GM12878 (cell line): ENCODE results near the gene IREB2. TPM values are rescaled to one million over a fixed set of nuclear protein-coding genes. Genes with fewer than 3 reads are reported as not detected.

Source experiments
- ASH2L ChIP-seq: fragments of 300-600, 200-600 bp; sonication (generic); IDR thresholded peaks from 2 replicates; pipeline ENCODE4 v1.6.1; 2017; ENCODE audit warnings: low read depth, mild to moderate bottlenecking, borderline replicate concordance
- CBFB ChIP-seq: IDR thresholded peaks from 2 replicates; pipeline ENCODE4 v1.6.1; 2016; ENCODE audit warnings: antibody characterized with exemption, low read depth
- CBX5 ChIP-seq: sonication (generic); IDR thresholded peaks from 2 replicates; pipeline ENCODE4 v1.6.1; 2016; ENCODE audit warnings: low read depth, moderate library complexity, mild to moderate bottlenecking, inconsistent platforms
- CHD1 ChIP-seq: IDR thresholded peaks from 2 replicates; pipeline ENCODE4 v1.6.1; 2012; ENCODE audit warnings: low read depth, low read length, improper control_type of control experiment
- EZH2 ChIP-seq: IDR thresholded peaks from 2 replicates; pipeline ENCODE4 v1.6.1; 2012; ENCODE audit warnings: low read depth, mild to moderate bottlenecking, control low read depth, inconsistent platforms, low read length, borderline replicate concordance; ENCODE audit not compliant: control insufficient read depth
- FOXM1 ChIP-seq: IDR thresholded peaks from 2 replicates; pipeline ENCODE4 v1.6.1; 2012; ENCODE audit warnings: low read depth, mild to moderate bottlenecking, inconsistent platforms, low read length, moderate library complexity
- IKZF1 ChIP-seq: fragments of 450-650 bp; conservative IDR thresholded peaks from 2 replicates; pipeline ENCODE4 v1.6.1; 2017; ENCODE audit warnings: antibody characterized with exemption, mild to moderate bottlenecking
- POLR2AphosphoS5 ChIP-seq: IDR thresholded peaks from 2 replicates; pipeline ENCODE4 v1.6.1; 2011; ENCODE audit warnings: mild to moderate bottlenecking, low read length, inconsistent platforms
- SMAD1 ChIP-seq: fragments of 450-650 bp; IDR thresholded peaks from 2 replicates; pipeline ENCODE4 v1.6.1; 2018; ENCODE audit warnings: mild to moderate bottlenecking, low read depth; ENCODE audit not compliant: partially characterized antibody
- SMAD5 ChIP-seq: IDR thresholded peaks from 2 replicates; pipeline ENCODE4 v1.6.1; 2016; ENCODE audit warnings: antibody characterized with exemption, low read depth
- SMARCA5 ChIP-seq: fragments of 450-650 bp; IDR thresholded peaks from 2 replicates; pipeline ENCODE4 v1.6.1; 2017; ENCODE audit warnings: mild to moderate bottlenecking
- SUPT20H ChIP-seq: IDR thresholded peaks from 2 replicates; pipeline ENCODE4 v1.6.1; 2011; ENCODE audit warnings: low read depth, mild to moderate bottlenecking, low read length, moderate library complexity, borderline replicate concordance; ENCODE audit not compliant: control insufficient read depth
- TBL1XR1 ChIP-seq: IDR thresholded peaks from 2 replicates; pipeline ENCODE4 v1.6.1; 2012; ENCODE audit warnings: low read depth, low read length, improper control_type of control experiment
- TCF7 ChIP-seq: IDR thresholded peaks from 2 replicates; pipeline ENCODE4 v1.6.1; 2014; ENCODE audit warnings: antibody characterized with exemption, borderline replicate concordance
- ZZZ3 ChIP-seq: IDR thresholded peaks from 2 replicates; pipeline ENCODE4 v1.6.1; 2011; ENCODE audit warnings: low read depth; ENCODE audit not compliant: control insufficient read depth, insufficient read length
- polyA plus RNA-seq, 11 experiments: library from polyadenylated mRNA; depleted of rRNA in 4 of 11; unstranded in 6 of 11; stranded (reverse) in 5 of 11; fragments of >200 nt; fragmentation: Nextera tagmentation in 4 of 11; fragmentation: Illumina TruSeq in 1 of 11; extraction: Ambion mirVana in 4 of 11; extraction: Trizol in 1 of 11; gene quantifications; 1 replicate in 1 of 11; 2 replicates in 10 of 11; pipeline versions ENCODE4 v1.2.1 to v1.2.3, GENCODE V29; 2011 to 2016; ENCODE audit warnings: inconsistent platforms in 2 of 11, missing spikeins in 2 of 11, low read depth in 1 of 11
- total RNA-seq, 4 experiments: library from RNA; depleted of rRNA in 3 of 4; stranded (reverse); fragments of >200 nt in 3 of 4; fragmentation: Illumina TruSeq in 1 of 4; extraction: Trizol in 1 of 4; gene quantifications; 2 replicates each; pipeline versions ENCODE4 v1.2.1 to v1.2.3, GENCODE V29; 2013 to 2021
- TF ChIP-seq, protein P1 (sequence below), 3 experiments: IDR thresholded peaks in 2 of 3; conservative IDR thresholded peaks in 1 of 3; 2 replicates each; pipeline ENCODE4 v1.5.1; 2011; ENCODE audit warnings: low read depth in 3 of 3, low read length in 3 of 3, mild to moderate bottlenecking in 3 of 3, control low read depth in 2 of 3, moderate library complexity in 2 of 3, inconsistent platforms in 1 of 3, mixed read lengths in 1 of 3; ENCODE audit not compliant: control insufficient read depth in 2 of 3, insufficient read depth in 1 of 3; ENCODE audit errors: extremely low read depth in 1 of 3
- TF ChIP-seq, protein P2 (sequence below): fragments of 450-650 bp; IDR thresholded peaks from 2 replicates; pipeline ENCODE4 v1.6.1; 2017; ENCODE audit warnings: mild to moderate bottlenecking, low read depth, inconsistent platforms; ENCODE audit not compliant: poor library complexity, severe bottlenecking
- TF ChIP-seq, protein P3 (sequence below): IDR thresholded peaks from 2 replicates; pipeline ENCODE4 v1.6.1; 2012; ENCODE audit warnings: low read depth, low read length, improper control_type of control experiment
- TF ChIP-seq, protein P4 (sequence below): fragments of 450-650 bp; IDR thresholded peaks from 2 replicates; pipeline ENCODE4 v1.6.1; 2016; ENCODE audit warnings: mild to moderate bottlenecking
- TF ChIP-seq, protein P5 (sequence below): IDR thresholded peaks from 2 replicates; pipeline ENCODE4 v1.6.1; 2012; ENCODE audit warnings: low read depth, low read length, improper control_type of control experiment
- TF ChIP-seq, protein P6 (sequence below): fragments of 450-650 bp; IDR thresholded peaks from 2 replicates; pipeline ENCODE4 v1.6.1; 2014; ENCODE audit warnings: mild to moderate bottlenecking

The IREB2 gene
- total and polyA plus RNA-seq, 10 of the 15 experiments (the other 5 are each of a cell fraction or from before 2014, with no cell fraction given): 13.0 to 52.4 (median 24.4) TPM

DNA sequence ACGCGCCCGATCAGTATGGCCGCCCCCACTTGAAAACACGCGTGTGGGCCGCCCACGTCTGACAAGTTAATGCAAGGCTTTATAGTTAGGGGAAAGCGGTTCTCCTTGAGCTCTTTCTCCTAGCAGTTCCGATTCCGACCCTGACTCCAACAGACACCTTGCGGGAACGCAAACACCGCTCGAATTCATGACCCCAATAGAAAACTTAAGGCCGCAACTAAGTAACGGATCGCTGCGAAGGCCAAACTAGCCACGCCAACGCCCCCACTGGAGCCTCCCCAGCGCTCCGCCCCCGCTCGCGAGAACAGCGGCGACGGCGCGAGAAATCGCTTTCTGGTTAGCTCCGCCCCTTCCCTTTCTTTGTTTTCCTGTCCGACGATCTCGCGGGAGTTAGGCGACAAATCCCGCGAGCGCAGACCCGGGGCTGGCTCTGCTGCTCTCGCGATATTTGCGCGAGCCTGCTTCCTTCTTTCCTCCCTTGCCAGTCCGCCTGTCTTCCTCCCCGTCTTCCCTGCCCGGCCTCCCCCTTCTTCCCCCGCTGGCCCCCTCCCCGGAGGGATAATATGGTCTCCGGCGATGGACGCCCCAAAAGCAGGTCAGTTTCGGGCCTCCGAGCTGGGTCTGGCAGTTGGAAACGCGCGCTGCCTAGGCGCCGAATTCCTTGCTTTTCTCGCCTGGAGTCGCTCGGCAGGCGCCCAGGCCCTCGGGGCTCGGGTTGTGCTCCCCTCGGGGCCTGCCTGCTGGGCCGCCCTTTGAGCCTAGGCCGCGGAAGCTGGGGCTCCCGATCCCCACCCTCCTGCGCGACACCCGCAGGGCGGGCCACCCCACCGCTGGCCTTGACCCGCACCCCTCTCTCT is at the start of gene IREB2 (continued):
- TF ChIP-seq SMARCA5 (no peak; the same call in 1 of the 2 replicates), CHD1 (0 out of 2 replicates have a peak, but pooled peaks have one; percentile 78), EZH2 (no peak), TCF7 (no peak), ZZZ3 (no peak), CBFB (peak; percentile 99), IKZF1 (peak; percentile 55), ASH2L (0 out of 2 replicates have a peak, but pooled peaks have one; percentile 24), SMAD1 (no peak), TBL1XR1 (no peak; the same call in 1 of the 2 replicates), CBX5 (0 out of 2 replicates have a peak, but pooled peaks have one; percentile 49), FOXM1 (0 out of 2 replicates have a peak, but pooled peaks have one; percentile 26), SUPT20H (no peak), SMAD5 (peak; percentile 72; the same call in 1 of the 2 replicates), POLR2AphosphoS5 (peak; percentile 93)
- TF ChIP-seq, protein P1, sequence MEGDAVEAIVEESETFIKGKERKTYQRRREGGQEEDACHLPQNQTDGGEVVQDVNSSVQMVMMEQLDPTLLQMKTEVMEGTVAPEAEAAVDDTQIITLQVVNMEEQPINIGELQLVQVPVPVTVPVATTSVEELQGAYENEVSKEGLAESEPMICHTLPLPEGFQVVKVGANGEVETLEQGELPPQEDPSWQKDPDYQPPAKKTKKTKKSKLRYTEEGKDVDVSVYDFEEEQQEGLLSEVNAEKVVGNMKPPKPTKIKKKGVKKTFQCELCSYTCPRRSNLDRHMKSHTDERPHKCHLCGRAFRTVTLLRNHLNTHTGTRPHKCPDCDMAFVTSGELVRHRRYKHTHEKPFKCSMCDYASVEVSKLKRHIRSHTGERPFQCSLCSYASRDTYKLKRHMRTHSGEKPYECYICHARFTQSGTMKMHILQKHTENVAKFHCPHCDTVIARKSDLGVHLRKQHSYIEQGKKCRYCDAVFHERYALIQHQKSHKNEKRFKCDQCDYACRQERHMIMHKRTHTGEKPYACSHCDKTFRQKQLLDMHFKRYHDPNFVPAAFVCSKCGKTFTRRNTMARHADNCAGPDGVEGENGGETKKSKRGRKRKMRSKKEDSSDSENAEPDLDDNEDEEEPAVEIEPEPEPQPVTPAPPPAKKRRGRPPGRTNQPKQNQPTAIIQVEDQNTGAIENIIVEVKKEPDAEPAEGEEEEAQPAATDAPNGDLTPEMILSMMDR (IDR thresholded peaks at IDR 0.05 in 2 of 3, conservative IDR thresholded peaks at IDR 0.05 in 1 of 3; ENCODE audit: control insufficient read depth in 2 of 3, extremely low read depth in 1 of 3, insufficient read depth in 1 of 3, low read depth in 3 of 3, low read length in 3 of 3): no peak
- TF ChIP-seq, protein P2, sequence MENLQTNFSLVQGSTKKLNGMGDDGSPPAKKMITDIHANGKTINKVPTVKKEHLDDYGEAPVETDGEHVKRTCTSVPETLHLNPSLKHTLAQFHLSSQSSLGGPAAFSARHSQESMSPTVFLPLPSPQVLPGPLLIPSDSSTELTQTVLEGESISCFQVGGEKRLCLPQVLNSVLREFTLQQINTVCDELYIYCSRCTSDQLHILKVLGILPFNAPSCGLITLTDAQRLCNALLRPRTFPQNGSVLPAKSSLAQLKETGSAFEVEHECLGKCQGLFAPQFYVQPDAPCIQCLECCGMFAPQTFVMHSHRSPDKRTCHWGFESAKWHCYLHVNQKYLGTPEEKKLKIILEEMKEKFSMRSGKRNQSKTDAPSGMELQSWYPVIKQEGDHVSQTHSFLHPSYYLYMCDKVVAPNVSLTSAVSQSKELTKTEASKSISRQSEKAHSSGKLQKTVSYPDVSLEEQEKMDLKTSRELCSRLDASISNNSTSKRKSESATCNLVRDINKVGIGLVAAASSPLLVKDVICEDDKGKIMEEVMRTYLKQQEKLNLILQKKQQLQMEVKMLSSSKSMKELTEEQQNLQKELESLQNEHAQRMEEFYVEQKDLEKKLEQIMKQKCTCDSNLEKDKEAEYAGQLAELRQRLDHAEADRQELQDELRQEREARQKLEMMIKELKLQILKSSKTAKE: peak; percentile 71
- TF ChIP-seq, protein P3, sequence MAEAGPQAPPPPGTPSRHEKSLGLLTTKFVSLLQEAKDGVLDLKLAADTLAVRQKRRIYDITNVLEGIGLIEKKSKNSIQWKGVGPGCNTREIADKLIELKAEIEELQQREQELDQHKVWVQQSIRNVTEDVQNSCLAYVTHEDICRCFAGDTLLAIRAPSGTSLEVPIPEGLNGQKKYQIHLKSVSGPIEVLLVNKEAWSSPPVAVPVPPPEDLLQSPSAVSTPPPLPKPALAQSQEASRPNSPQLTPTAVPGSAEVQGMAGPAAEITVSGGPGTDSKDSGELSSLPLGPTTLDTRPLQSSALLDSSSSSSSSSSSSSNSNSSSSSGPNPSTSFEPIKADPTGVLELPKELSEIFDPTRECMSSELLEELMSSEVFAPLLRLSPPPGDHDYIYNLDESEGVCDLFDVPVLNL: no peak
- TF ChIP-seq, protein P4, sequence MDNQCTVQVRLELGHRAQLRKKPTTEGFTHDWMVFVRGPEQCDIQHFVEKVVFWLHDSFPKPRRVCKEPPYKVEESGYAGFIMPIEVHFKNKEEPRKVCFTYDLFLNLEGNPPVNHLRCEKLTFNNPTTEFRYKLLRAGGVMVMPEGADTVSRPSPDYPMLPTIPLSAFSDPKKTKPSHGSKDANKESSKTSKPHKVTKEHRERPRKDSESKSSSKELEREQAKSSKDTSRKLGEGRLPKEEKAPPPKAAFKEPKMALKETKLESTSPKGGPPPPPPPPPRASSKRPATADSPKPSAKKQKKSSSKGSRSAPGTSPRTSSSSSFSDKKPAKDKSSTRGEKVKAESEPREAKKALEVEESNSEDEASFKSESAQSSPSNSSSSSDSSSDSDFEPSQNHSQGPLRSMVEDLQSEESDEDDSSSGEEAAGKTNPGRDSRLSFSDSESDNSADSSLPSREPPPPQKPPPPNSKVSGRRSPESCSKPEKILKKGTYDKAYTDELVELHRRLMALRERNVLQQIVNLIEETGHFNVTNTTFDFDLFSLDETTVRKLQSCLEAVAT: peak; percentile 83; the same call in 1 of the 2 replicates
- TF ChIP-seq, protein P5, sequence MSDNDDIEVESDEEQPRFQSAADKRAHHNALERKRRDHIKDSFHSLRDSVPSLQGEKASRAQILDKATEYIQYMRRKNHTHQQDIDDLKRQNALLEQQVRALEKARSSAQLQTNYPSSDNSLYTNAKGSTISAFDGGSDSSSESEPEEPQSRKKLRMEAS: peak; percentile 97
- TF ChIP-seq, protein P6, sequence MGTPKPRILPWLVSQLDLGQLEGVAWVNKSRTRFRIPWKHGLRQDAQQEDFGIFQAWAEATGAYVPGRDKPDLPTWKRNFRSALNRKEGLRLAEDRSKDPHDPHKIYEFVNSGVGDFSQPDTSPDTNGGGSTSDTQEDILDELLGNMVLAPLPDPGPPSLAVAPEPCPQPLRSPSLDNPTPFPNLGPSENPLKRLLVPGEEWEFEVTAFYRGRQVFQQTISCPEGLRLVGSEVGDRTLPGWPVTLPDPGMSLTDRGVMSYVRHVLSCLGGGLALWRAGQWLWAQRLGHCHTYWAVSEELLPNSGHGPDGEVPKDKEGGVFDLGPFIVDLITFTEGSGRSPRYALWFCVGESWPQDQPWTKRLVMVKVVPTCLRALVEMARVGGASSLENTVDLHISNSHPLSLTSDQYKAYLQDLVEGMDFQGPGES: no peak
